Measurements from ENCODE around the gene CAND2. TPM values are rescaled to one million over a fixed set of nuclear protein-coding genes. Genes with fewer than 3 reads are reported as not detected.

CAND2 gene
- total and polyA plus RNA-seq, 7 donors: 0.60 to 24.9 (median 12.5) TPM; not detected in 1

DNA sequence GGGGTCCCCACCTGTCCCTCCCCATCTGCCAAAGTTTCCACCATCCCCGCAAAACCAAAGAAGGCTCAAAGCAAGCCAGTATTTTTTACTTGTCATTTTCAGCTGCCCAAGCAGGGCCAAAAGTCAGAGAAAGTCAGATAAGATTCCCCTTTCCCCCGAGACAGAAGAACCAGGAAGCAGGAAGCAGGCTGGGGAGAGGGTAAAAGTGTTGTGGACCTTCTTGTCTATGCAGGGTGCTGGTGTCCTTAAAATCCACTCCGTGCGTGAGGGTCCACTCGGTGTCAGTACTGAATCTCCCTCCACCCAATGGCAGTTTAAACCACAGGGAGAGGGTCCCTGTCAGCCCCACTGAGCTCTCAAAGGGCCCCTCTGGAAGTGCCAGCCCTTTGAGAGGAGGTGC is 65.1 kb downstream of the CAND2 start:
- no peaks in the 10 kb centered on the region for H3K36me3 ChIP-seq
- no peak overlapping the region for H3K4me3 ChIP-seq
- TF ChIP-seq EP300 (IDR thresholded peaks at IDR 0.05) (no peak), POLR2A (IDR thresholded peaks at IDR 0.05) (no peak), POLR2AphosphoS5 (IDR thresholded peaks at IDR 0.05) (no peak)
- TF ChIP-seq, protein P1, sequence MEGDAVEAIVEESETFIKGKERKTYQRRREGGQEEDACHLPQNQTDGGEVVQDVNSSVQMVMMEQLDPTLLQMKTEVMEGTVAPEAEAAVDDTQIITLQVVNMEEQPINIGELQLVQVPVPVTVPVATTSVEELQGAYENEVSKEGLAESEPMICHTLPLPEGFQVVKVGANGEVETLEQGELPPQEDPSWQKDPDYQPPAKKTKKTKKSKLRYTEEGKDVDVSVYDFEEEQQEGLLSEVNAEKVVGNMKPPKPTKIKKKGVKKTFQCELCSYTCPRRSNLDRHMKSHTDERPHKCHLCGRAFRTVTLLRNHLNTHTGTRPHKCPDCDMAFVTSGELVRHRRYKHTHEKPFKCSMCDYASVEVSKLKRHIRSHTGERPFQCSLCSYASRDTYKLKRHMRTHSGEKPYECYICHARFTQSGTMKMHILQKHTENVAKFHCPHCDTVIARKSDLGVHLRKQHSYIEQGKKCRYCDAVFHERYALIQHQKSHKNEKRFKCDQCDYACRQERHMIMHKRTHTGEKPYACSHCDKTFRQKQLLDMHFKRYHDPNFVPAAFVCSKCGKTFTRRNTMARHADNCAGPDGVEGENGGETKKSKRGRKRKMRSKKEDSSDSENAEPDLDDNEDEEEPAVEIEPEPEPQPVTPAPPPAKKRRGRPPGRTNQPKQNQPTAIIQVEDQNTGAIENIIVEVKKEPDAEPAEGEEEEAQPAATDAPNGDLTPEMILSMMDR (IDR thresholded peaks at IDR 0.05): no peak
- no peak for DNase-seq
- H3K4me1 ChIP-seq: no peaks in the 10 kb centered on the region
- intact Hi-C loops (cut with DNase I): no loop called here
- WGBS, 2 donors: 83 to 87% methylated on average over 5 of the region's 5 CpGs
- no peak overlapping the region for H3K27ac ChIP-seq
- H3K9me3 ChIP-seq: peaks cover 0 to 7% (median 2%) of the 10 kb centered on the region in 4 donors
- no peaks in the 10 kb centered on the region for H3K27me3 ChIP-seq

DNA sequence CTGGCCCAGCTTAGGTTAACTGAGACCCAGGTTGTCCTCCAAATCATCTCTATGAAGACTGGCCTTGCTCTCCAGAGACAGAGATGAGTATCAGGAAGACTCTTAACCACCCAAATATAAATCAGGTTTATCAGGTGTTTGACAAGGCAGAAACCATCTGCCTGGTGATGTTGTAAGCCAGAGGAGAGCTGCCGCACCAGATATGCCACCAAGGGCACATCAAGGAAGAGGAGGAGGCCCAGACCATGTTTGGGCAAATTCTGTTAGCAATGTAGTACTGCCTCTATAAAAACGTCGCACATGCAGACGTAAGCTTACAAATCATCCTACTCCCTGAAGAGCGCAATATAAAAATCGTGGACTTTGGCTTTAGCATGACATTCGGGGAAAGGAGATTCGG is 65.9 kb downstream of the CAND2 start:
- TF ChIP-seq, protein P1 (IDR thresholded peaks at IDR 0.05): no peak
- TF ChIP-seq POLR2A (IDR thresholded peaks at IDR 0.05) (no peak), POLR2AphosphoS5 (IDR thresholded peaks at IDR 0.05) (no peak), EP300 (IDR thresholded peaks at IDR 0.05) (no peak)
- Histone ChIP-seq H3K4me1 (no peaks in the 10 kb centered on the region), H3K27ac (no peak overlapping the region), H3K27me3 (no peaks in the 10 kb centered on the region), H3K36me3 (no peaks in the 10 kb centered on the region), H3K4me3 (no peak overlapping the region), H3K9me3 (peaks cover 0 to 7% (median 2%) of the 10 kb centered on the region in 4 donors)
- intact Hi-C loops (cut with DNase I): no loop called here
- 87 to 91% methylated on average over 8 of the region's 8 CpGs for WGBS, 2 donors
- no peak for DNase-seq

- Histone ChIP-seq H3K4me1 (peaks cover 0 to 14% (median 13%) of the 10 kb centered on the region in 4 donors), H3K36me3 (no peaks in the 10 kb centered on the region), H3K4me3 (no peak overlapping the region), H3K27me3 (no peaks in the 10 kb centered on the region), H3K9me3 (peaks cover 0 to 7% (median 2%) of the 10 kb centered on the region in 4 donors), H3K27ac (no peak overlapping the region)
- TF ChIP-seq POLR2A (IDR thresholded peaks at IDR 0.05): no peak
- TF ChIP-seq, protein P1 (IDR thresholded peaks at IDR 0.05): no peak
- no peak for TF ChIP-seq EP300 (IDR thresholded peaks at IDR 0.05)
- TF ChIP-seq POLR2AphosphoS5 (IDR thresholded peaks at IDR 0.05): no peak
- DNase-seq: no peak
- intact Hi-C loops (cut with DNase I): no loop called here
- WGBS, 2 donors: 89 to 92% methylated on average over 4 of the region's 4 CpGs
Observed at GRCh38 chr3:12865271-12865670, 68.8 kb downstream of the CAND2 start.

GRCh38 chr3:12866836-12867235 is 70.4 kb downstream of the CAND2 start:
- Histone ChIP-seq H3K4me1 (peaks cover 0 to 14% (median 13%) of the 10 kb centered on the region in 4 donors), H3K4me3 (no peak overlapping the region), H3K9me3 (peaks cover 0 to 7% (median 2%) of the 10 kb centered on the region in 4 donors), H3K27ac (no peak overlapping the region), H3K36me3 (no peaks in the 10 kb centered on the region), H3K27me3 (no peaks in the 10 kb centered on the region)
- WGBS, 2 donors: 77 to 85% methylated on average over 6 of the region's 6 CpGs
- TF ChIP-seq, protein P1 (IDR thresholded peaks at IDR 0.05): no peak
- TF ChIP-seq EP300 (IDR thresholded peaks at IDR 0.05) (no peak), POLR2AphosphoS5 (IDR thresholded peaks at IDR 0.05) (no peak), POLR2A (IDR thresholded peaks at IDR 0.05) (no peak)
- intact Hi-C loops (cut with DNase I): no loop called here
- no peak for DNase-seq
